Measurements from ENCODE around the gene HBQ1.
"Not testable (repeated sequence)": the region's sequence is repeated elsewhere in the genome, so short reads cannot be mapped to it uniquely, and the experiment has no call there.

The HBQ1 gene

GRCh38 chr16:211631-212180, 31.4 kb downstream of the HBQ1 start:
- not testable (repeated sequence) for DNase-seq

- DNase-seq, result no peak
These were observed 32.7 kb downstream of the HBQ1 start for GRCh38 chr16:212999-213398.

GRCh38 chr16:220021-220420, 39.8 kb downstream of the HBQ1 start:
- no peak for DNase-seq

- DNase-seq, result no peak
These were observed 48.0 kb downstream of the HBQ1 start for GRCh38 chr16:228151-228851.

GRCh38 chr16:228852-229730, 48.8 kb downstream of the HBQ1 start, which contains the start of gene LUC7L:
Gene LUC7L (minus strand): TSS chr16:229449. CDS start chr16:229339, 110 bp downstream.
- DNase-seq, result peak; percentile 22

- DNase-seq, result no peak
These were observed 49.5 kb downstream of the HBQ1 start for GRCh38 chr16:229731-230281.

GRCh38 chr16:230351-230750, 50.1 kb downstream of the HBQ1 start:
- not testable (repeated sequence) for DNase-seq
